Ovary (tissue), 3 donors: ENCODE measurements around the gene ZNF277.

Experiments
- POLR2A ChIP-seq: fragments of 450-650 bp; IDR thresholded peaks from one replicate; pipeline ENCODE4 v1.6.1; 2017; ENCODE audit warnings: antibody characterized with exemption, mild to moderate bottlenecking, moderate library complexity
- TF ChIP-seq, protein P1 (sequence below), 3 donors: fragments of 450-650 bp in 2 of 3; fragments of 200-600 bp in 1 of 3; IDR thresholded peaks; one replicate each; pipeline versions ENCODE4 v1.5.1 to v1.8.0; 2016 to 2022; ENCODE audit warnings: antibody characterized with exemption in 3 of 3, mild to moderate bottlenecking in 1 of 3
- donor health status: DM: no; HTN: no; CAD: no.

GRCh38 chr7:112300072-112300471, 93.6 kb downstream of the ZNF277 start:
- TF ChIP-seq, protein P1, sequence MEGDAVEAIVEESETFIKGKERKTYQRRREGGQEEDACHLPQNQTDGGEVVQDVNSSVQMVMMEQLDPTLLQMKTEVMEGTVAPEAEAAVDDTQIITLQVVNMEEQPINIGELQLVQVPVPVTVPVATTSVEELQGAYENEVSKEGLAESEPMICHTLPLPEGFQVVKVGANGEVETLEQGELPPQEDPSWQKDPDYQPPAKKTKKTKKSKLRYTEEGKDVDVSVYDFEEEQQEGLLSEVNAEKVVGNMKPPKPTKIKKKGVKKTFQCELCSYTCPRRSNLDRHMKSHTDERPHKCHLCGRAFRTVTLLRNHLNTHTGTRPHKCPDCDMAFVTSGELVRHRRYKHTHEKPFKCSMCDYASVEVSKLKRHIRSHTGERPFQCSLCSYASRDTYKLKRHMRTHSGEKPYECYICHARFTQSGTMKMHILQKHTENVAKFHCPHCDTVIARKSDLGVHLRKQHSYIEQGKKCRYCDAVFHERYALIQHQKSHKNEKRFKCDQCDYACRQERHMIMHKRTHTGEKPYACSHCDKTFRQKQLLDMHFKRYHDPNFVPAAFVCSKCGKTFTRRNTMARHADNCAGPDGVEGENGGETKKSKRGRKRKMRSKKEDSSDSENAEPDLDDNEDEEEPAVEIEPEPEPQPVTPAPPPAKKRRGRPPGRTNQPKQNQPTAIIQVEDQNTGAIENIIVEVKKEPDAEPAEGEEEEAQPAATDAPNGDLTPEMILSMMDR (IDR thresholded peaks at IDR 0.05): no peak
- TF ChIP-seq POLR2A: no peak
